Measurements from ENCODE around the gene PRR29. TPM values are rescaled to one million over a fixed set of nuclear protein-coding genes. Genes with fewer than 3 reads are reported as not detected.
A peak's percentile ranks its signal among the peaks of the same experiment; 100 is the strongest.
"Not testable (repeated sequence)": the region's sequence is repeated elsewhere in the genome, so short reads cannot be mapped to it uniquely, and the experiment has no call there.

PRR29 gene
- total RNA-seq, 4 donors from 2014 or later = 1.7 to 5.6 (median 4.2) TPM

DNA sequence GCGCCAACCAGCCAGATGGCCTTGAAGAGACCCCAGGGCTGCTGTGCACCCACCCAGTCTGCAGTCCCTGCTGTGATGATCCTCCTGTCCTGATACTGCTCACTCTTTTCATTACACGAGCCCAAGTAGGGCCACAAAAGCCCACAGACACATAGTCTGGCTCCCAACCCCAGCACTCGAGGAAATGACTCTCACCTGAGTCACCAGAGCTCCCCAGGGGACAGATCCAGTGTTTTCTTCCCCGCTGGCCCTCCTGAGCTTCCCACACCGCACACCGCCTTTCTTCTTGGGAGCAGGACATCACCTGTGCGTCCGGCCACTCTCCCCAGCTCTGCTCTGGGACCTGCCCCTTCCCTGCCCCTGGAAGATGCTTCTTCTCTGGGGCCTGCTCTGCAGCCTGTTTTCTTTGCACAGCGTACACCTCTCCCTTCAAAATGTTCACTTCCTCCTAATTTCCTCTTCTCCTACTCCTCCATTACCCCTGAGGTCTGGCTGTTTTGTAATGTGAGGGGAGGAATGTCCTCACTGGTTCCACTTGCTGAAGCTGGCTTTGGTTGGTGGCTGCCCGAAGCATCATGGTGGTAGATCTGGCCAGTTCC, 23.5 kb upstream of the PRR29 start:
- Histone ChIP-seq H3K27ac (peak overlapping the region; percentile 61 to 84 (median 65)), H3K36me3 (no peaks in the 10 kb centered on the region), H3K4me1 (peaks cover 16 to 65% of the 10 kb centered on the region in 2 donors), H3K4me3 (replicated peaks in 1 of 3) (no peak overlapping the region), H3K27me3 (no peaks in the 10 kb centered on the region), H3K9me3 (no peaks in the 10 kb centered on the region)
- 69 to 73% methylated on average over 9 to 10 of the region's 10 CpGs for WGBS, 2 donors
- intact Hi-C loops (cut with DNase I) = no loop called here
- peak; percentile 64 to 67 for DNase-seq
- TF ChIP-seq CTCF (IDR thresholded peaks at IDR 0.05) (no peak), POLR2A (IDR thresholded peaks at IDR 0.05) (no peak)

DNA sequence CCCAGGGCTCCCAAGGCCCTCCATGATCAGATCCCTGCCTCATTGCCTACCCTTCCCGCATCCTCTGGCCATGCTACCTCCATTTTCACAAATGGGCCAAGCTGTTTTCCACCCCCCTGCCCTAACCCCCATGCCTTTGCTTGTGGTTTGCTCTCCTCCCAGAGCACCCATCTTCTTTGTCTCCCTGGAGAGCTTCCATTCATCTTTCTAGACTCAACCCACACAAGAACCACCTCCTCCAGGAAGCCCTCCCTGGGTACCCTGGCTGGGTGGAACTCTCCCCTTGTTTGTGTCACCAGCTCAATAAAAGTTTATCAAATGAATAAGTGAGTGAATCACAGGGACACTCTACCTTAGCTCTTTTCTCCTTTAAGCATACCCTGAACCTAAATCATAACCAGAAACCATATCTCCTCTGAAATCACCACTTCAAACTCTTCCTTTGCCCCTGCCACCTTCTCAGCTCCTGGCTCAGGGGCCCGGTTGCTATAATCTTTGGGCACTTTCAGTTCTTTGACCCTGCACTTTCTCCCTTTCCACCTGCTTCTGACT, 22.5 kb upstream of the PRR29 start:
- DNase-seq = no peak
- WGBS, 2 donors = 92 to 95% methylated on average over 2 of the region's 2 CpGs
- intact Hi-C loops (cut with DNase I) = no loop called here

GRCh38 chr17:63976702-63977101, 21.4 kb upstream of the PRR29 start:
- TF ChIP-seq POLR2A (IDR thresholded peaks at IDR 0.05) (no peak), CTCF (IDR thresholded peaks at IDR 0.05) (no peak)
- Histone ChIP-seq H3K9me3 (no peaks in the 10 kb centered on the region), H3K27me3 (no peaks in the 10 kb centered on the region), H3K36me3 (no peaks in the 10 kb centered on the region), H3K4me1 (peaks cover 23 to 77% of the 10 kb centered on the region in 2 donors), H3K4me3 (replicated peaks in 1 of 3) (no peak overlapping the region), H3K27ac (no peak overlapping the region)
- DNase-seq = peak in 1 of 2 donors; percentile 49
- intact Hi-C loops (cut with DNase I) = no loop called here
- 69 to 87% methylated on average over 3 of the region's 3 CpGs for WGBS, 2 donors

More for the DNA sequence above, 22.5 kb upstream of the PRR29 start:
- Histone ChIP-seq H3K4me1 (peaks cover 23 to 74% of the 10 kb centered on the region in 2 donors), H3K4me3 (replicated peaks in 1 of 3) (no peak overlapping the region), H3K36me3 (no peaks in the 10 kb centered on the region), H3K27ac (no peak overlapping the region), H3K9me3 (no peaks in the 10 kb centered on the region), H3K27me3 (no peaks in the 10 kb centered on the region)
- TF ChIP-seq CTCF (IDR thresholded peaks at IDR 0.05) (no peak), POLR2A (IDR thresholded peaks at IDR 0.05) (no peak)

GRCh38 chr17:63978272-63979200, 19.6 kb upstream of the PRR29 start:
- TF ChIP-seq POLR2A (IDR thresholded peaks at IDR 0.05) (no peak), CTCF (IDR thresholded peaks at IDR 0.05) (no peak)
- Histone ChIP-seq H3K27ac (peak overlapping the region; percentile 36 to 61 (median 39)), H3K4me1 (peaks cover 25 to 72% of the 10 kb centered on the region in 2 donors), H3K9me3 (no peaks in the 10 kb centered on the region), H3K36me3 (no peaks in the 10 kb centered on the region), H3K4me3 (replicated peaks in 1 of 3) (no peak overlapping the region), H3K27me3 (no peaks in the 10 kb centered on the region)
- intact Hi-C loops (cut with DNase I) = no loop called here
- 53 to 54% methylated on average over 13 of the region's 13 CpGs for WGBS, 2 donors
- DNase-seq = peak; percentile 68 to 70

GRCh38 chr17:63982641-63983040, 15.5 kb upstream of the PRR29 start:
- H3K4me1 ChIP-seq = peaks cover 34 to 73% of the 10 kb centered on the region in 2 donors
- H3K9me3 ChIP-seq; H3K4me3 ChIP-seq (replicated peaks in 1 of 3); intact Hi-C loops (cut with DNase I); DNase-seq; H3K27me3 ChIP-seq; H3K36me3 ChIP-seq: not testable (repeated sequence)
- H3K27ac ChIP-seq = peak overlapping the region in 1 of 3 donors; percentile 94
- 94 to 95% methylated on average over 2 of the region's 2 CpGs for WGBS, 2 donors
